Progenitor cell of endocrine pancreas (in vitro differentiated cells): ENCODE results near the gene SEMA4D. TPM values are rescaled to one million over a fixed set of nuclear protein-coding genes. Genes with fewer than 3 reads are reported as not detected.

Experiments used
- DNase-seq: peaks from one replicate; pipeline ENCODE4 v3.0.0; 2021; ENCODE audit warnings: low spot score; ENCODE audit not compliant: unreplicated experiment
- H3K27ac Mint-ChIP-seq: 2 replicates; pipeline ENCODE4 v1.8.0; 2021; ENCODE audit warnings: mild to moderate bottlenecking, moderate library complexity, mixed read lengths
- H3K27me3 Mint-ChIP-seq: 2 replicates; pipeline ENCODE4 v1.8.0; 2021; ENCODE audit warnings: mixed read lengths
- H3K36me3 Mint-ChIP-seq: 2 replicates; pipeline ENCODE4 v1.8.0; 2022; ENCODE audit warnings: mixed read lengths; ENCODE audit not compliant: insufficient read depth
- H3K4me1 Mint-ChIP-seq: 2 replicates; pipeline ENCODE4 v1.8.0; 2021; ENCODE audit warnings: low read depth, mixed read lengths
- H3K4me3 Mint-ChIP-seq: 2 replicates; pipeline ENCODE4 v1.8.0; 2021; ENCODE audit warnings: low read depth, mild to moderate bottlenecking, moderate library complexity, mixed read lengths
- H3K9me3 Mint-ChIP-seq: 2 replicates; pipeline ENCODE4 v1.8.0; 2021; ENCODE audit warnings: low read depth, mixed read lengths
- total RNA-seq: library from RNA; stranded (reverse); gene quantifications from 2 replicates; pipeline ENCODE4 v1.2.1, GENCODE V29; 2021
- TF ChIP-seq, protein P1 (sequence below): fragments of 200-600 bp; sonication (generic); IDR thresholded peaks from one replicate; pipeline ENCODE4 v1.5.0; 2021; ENCODE audit warnings: antibody characterized with exemption, mild to moderate bottlenecking; ENCODE audit not compliant: unreplicated experiment

The SEMA4D gene
- total RNA-seq, 1 donor from 2014 or later = 63.1 TPM

GRCh38 chr9:89417832-89418473, 80.0 kb downstream of the SEMA4D start:
- H3K27ac Mint-ChIP-seq = no peak overlapping the region

DNA sequence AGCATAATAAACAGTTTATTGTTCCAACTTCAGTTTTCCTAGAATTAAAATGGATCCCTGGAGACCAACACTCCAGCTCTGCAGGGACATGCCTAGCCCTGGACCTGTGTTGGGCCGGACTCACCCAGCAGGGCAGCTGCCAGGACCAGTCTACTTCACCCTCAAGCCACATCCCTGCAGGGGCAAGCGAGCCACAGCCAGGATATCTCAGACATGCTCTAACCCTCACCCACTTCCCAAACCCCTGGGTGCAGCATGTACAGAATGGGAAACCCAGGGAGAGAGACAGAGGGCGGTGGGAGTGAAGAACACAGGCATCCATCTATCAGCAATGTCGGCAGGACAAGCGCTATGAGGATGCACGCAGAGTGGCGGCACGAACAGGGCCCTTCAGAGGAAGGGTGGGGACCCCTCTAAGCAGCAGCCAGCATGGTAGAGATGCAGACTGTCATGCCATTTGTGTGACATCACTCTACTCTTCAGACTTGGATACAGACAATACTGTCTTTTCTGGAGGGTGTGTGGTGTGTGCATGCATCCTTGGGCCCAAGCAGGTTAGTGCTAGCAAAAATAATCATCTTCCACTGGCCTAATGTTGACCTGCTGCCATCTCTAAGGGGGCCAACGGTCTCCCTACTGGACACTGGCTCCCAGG, 83.1 kb downstream of the SEMA4D start:
- Mint-ChIP-seq H3K4me1 (peaks cover 6% of the 10 kb centered on the region), H3K36me3 (peaks cover 13% of the 10 kb centered on the region), H3K9me3 (no peaks in the 10 kb centered on the region), H3K27ac (no peak overlapping the region), H3K27me3 (no peaks in the 10 kb centered on the region), H3K4me3 (no peak overlapping the region)
- TF ChIP-seq, protein P1, sequence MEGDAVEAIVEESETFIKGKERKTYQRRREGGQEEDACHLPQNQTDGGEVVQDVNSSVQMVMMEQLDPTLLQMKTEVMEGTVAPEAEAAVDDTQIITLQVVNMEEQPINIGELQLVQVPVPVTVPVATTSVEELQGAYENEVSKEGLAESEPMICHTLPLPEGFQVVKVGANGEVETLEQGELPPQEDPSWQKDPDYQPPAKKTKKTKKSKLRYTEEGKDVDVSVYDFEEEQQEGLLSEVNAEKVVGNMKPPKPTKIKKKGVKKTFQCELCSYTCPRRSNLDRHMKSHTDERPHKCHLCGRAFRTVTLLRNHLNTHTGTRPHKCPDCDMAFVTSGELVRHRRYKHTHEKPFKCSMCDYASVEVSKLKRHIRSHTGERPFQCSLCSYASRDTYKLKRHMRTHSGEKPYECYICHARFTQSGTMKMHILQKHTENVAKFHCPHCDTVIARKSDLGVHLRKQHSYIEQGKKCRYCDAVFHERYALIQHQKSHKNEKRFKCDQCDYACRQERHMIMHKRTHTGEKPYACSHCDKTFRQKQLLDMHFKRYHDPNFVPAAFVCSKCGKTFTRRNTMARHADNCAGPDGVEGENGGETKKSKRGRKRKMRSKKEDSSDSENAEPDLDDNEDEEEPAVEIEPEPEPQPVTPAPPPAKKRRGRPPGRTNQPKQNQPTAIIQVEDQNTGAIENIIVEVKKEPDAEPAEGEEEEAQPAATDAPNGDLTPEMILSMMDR = no peak
- DNase-seq = no peak

More at GRCh38 chr9:89417832-89418473, 80.0 kb downstream of the SEMA4D start:
- TF ChIP-seq, protein P1 = no peak
- DNase-seq = no peak
- no peak overlapping the region for H3K4me3 Mint-ChIP-seq
- no peaks in the 10 kb centered on the region for H3K9me3 Mint-ChIP-seq
- H3K27me3 Mint-ChIP-seq = no peaks in the 10 kb centered on the region
- peaks cover 4% of the 10 kb centered on the region for H3K36me3 Mint-ChIP-seq
- peaks cover under 1% of the 10 kb centered on the region for H3K4me1 Mint-ChIP-seq

GRCh38 chr9:89413963-89414638, 83.8 kb downstream of the SEMA4D start:
- Mint-ChIP-seq H3K27me3 (no peaks in the 10 kb centered on the region), H3K4me3 (no peak overlapping the region), H3K4me1 (peaks cover 6% of the 10 kb centered on the region), H3K9me3 (no peaks in the 10 kb centered on the region), H3K36me3 (peaks cover 13% of the 10 kb centered on the region), H3K27ac (no peak overlapping the region)
- TF ChIP-seq, protein P1 = no peak
- DNase-seq = no peak

GRCh38 chr9:89412951-89413350, 85.0 kb downstream of the SEMA4D start:
- H3K4me1 Mint-ChIP-seq = peaks cover 6% of the 10 kb centered on the region
- no peaks in the 10 kb centered on the region for H3K9me3 Mint-ChIP-seq
- no peak overlapping the region for H3K4me3 Mint-ChIP-seq
- TF ChIP-seq, protein P1 = no peak
- no peaks in the 10 kb centered on the region for H3K27me3 Mint-ChIP-seq
- H3K36me3 Mint-ChIP-seq = peaks cover 12% of the 10 kb centered on the region
- H3K27ac Mint-ChIP-seq = no peak overlapping the region
- DNase-seq = no peak

GRCh38 chr9:89412541-89412940, 85.4 kb downstream of the SEMA4D start:
- TF ChIP-seq, protein P1 = no peak
- Mint-ChIP-seq H3K27me3 (no peaks in the 10 kb centered on the region), H3K4me1 (peaks cover 6% of the 10 kb centered on the region), H3K36me3 (peaks cover 13% of the 10 kb centered on the region), H3K9me3 (peaks cover 2% of the 10 kb centered on the region), H3K4me3 (no peak overlapping the region), H3K27ac (no peak overlapping the region)
- DNase-seq = no peak
